ENCODE results near the gene ZNF217.
"Not testable (repeated sequence)": the region's sequence is repeated elsewhere in the genome, so short reads cannot be mapped to it uniquely, and the experiment has no call there.

DNA sequence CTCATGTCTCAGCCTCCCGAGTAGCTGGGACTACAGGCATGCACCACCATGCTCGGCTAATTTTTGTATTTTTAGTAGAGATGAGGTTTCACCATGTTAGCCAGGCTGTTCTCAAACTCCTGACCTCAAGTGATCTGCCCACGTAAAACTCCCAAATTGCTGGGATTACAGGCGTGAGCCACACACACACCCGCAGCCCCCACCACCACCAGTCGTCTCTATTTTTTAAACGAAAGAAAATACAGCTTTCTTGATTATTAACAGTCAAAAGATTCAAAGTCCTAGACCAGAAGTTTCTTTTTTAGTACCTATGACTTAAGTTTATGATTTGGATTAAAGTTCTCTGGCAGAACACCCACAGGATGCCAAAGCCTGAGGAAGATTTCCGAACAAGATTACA, 18.6 kb upstream of the ZNF217 start:
- TF ChIP-seq, protein P1, sequence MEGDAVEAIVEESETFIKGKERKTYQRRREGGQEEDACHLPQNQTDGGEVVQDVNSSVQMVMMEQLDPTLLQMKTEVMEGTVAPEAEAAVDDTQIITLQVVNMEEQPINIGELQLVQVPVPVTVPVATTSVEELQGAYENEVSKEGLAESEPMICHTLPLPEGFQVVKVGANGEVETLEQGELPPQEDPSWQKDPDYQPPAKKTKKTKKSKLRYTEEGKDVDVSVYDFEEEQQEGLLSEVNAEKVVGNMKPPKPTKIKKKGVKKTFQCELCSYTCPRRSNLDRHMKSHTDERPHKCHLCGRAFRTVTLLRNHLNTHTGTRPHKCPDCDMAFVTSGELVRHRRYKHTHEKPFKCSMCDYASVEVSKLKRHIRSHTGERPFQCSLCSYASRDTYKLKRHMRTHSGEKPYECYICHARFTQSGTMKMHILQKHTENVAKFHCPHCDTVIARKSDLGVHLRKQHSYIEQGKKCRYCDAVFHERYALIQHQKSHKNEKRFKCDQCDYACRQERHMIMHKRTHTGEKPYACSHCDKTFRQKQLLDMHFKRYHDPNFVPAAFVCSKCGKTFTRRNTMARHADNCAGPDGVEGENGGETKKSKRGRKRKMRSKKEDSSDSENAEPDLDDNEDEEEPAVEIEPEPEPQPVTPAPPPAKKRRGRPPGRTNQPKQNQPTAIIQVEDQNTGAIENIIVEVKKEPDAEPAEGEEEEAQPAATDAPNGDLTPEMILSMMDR (conservative IDR thresholded peaks at IDR 0.05; ENCODE audit: low read depth, low read length), result not testable (repeated sequence)
- TF ChIP-seq EZH2 (IDR thresholded peaks at IDR 0.05; ENCODE audit: borderline replicate concordance, low read depth, low read length, poor library complexity, severe bottlenecking), result not testable (repeated sequence)

All from A673 (cell line).